B cell (primary cell): Measurements from ENCODE around the gene RPS10. TPM values are rescaled to one million over a fixed set of nuclear protein-coding genes. Genes with fewer than 3 reads are reported as not detected.
A peak's percentile ranks its signal among the peaks of the same experiment; 100 is the strongest.

Experiments used
- ATAC-seq: fragments of 200-7000 bp; cut with Tn5 transposase; one replicate; pipeline ENCODE4 v1.10.0; 2021; ENCODE audit warnings: low read depth, mild to moderate bottlenecking, moderate number of reproducible peaks, moderate library complexity
- CTCF ChIA-PET: fragments of 350-600 bp; sonication (Branson Sonifier 250); formaldehyde crosslinking; loops from one replicate; lab custom pipeline; 2021; ENCODE audit warnings: antibody characterized with exemption, inconsistent platforms; lab: Charles Lee
- POLR2A ChIA-PET: fragments of 350-600 bp; sonication (Branson Sonifier 250); formaldehyde crosslinking; loops from one replicate; lab custom pipeline; 2021; ENCODE audit warnings: antibody characterized with exemption; lab: Charles Lee
- DNase-seq: peaks from one replicate; pipeline ENCODE4 v3.0.0; 2013
- H2AFZ ChIP-seq: 2 replicates; pipeline ENCODE4 v1.6.1; 2012; ENCODE audit warnings: mild to moderate bottlenecking, low read depth, low read length; ENCODE audit not compliant: insufficient read depth, poor library complexity, severe bottlenecking
- H3K27ac ChIP-seq, 2 donors: 1 replicate in 1 of 2; 2 replicates in 1 of 2; pipeline ENCODE4 v1.5.1; 2012 to 2013; ENCODE audit warnings: low read length in 2 of 2, mild to moderate bottlenecking in 2 of 2, moderate library complexity in 1 of 2
- H3K27me3 ChIP-seq, 4 experiments: fragments of 200-600 bp in 1 of 4; sonication (generic) in 1 of 4; replicated peaks in 1 of 4; 1 replicate in 2 of 4; 2 replicates in 2 of 4; pipeline versions ENCODE4 v1.6.1 to v1.7.0; 2013 to 2016; ENCODE audit warnings: low read length in 3 of 4, mild to moderate bottlenecking in 2 of 4, mixed read lengths in 1 of 4, moderate library complexity in 1 of 4; ENCODE audit not compliant: insufficient read depth in 4 of 4, control insufficient read depth in 3 of 4; ENCODE audit errors: control extremely low read depth in 1 of 4
- H3K36me3 ChIP-seq, 2 experiments: replicated peaks in 1 of 2; 1 replicate in 1 of 2; 2 replicates in 1 of 2; pipeline versions ENCODE4 v1.6.1 to v1.7.1; 2013; ENCODE audit warnings: low read length in 1 of 2; ENCODE audit not compliant: insufficient read depth in 2 of 2, control insufficient read depth in 1 of 2; ENCODE audit errors: control extremely low read depth in 1 of 2, extremely low read depth in 1 of 2
- H3K4me1 ChIP-seq, 2 donors: fragments of 200-600 bp in 1 of 2; sonication (generic) in 1 of 2; 1 replicate in 1 of 2; 2 replicates in 1 of 2; pipeline versions ENCODE4 v1.5.1 to v1.6.1; 2013 to 2017; ENCODE audit warnings: low read length in 2 of 2; ENCODE audit not compliant: control insufficient read depth in 2 of 2, insufficient read depth in 2 of 2
- H3K4me2 ChIP-seq: replicated peaks from 2 replicates; pipeline ENCODE3; 2012; ENCODE audit warnings: mild to moderate bottlenecking, low read depth, low read length; ENCODE audit not compliant: poor library complexity, severe bottlenecking
- H3K4me3 ChIP-seq, 5 experiments: fragments of 200-600 bp in 1 of 5; sonication (generic) in 1 of 5; 1 replicate in 3 of 5; 2 replicates in 2 of 5; pipeline versions ENCODE4 v1.5.1 to v1.7.0; 2011 to 2016; ENCODE audit warnings: low read length in 4 of 5, mild to moderate bottlenecking in 4 of 5, low read depth in 2 of 5, control low read depth in 1 of 5, moderate library complexity in 1 of 5; ENCODE audit not compliant: insufficient read depth in 1 of 5; ENCODE audit errors: control extremely low read depth in 1 of 5, extremely low read depth in 1 of 5
- H3K79me2 ChIP-seq: fragments of 200-600 bp; sonication (generic); one replicate; pipeline ENCODE4 v1.6.0; 2016; ENCODE audit warnings: low read length; ENCODE audit not compliant: control insufficient read depth, insufficient read depth
- H3K9ac ChIP-seq: fragments of 200-600 bp; sonication (generic); 2 replicates; pipeline ENCODE4 v1.6.1; 2017; ENCODE audit warnings: mild to moderate bottlenecking, low read length, moderate library complexity
- H3K9me3 ChIP-seq, 3 donors: one replicate each; pipeline versions ENCODE4 v1.6.1 to v1.7.1; 2013; ENCODE audit warnings: low read length in 2 of 3; ENCODE audit not compliant: control insufficient read depth in 2 of 3, insufficient read depth in 1 of 3; ENCODE audit errors: control extremely low read depth in 1 of 3
- H4K20me1 ChIP-seq: 2 replicates; pipeline ENCODE4 v1.6.0; 2012; ENCODE audit warnings: mild to moderate bottlenecking, low read length; ENCODE audit not compliant: insufficient read depth, control insufficient read depth, poor library complexity, severe bottlenecking
- H3K27ac Mint-ChIP-seq: one replicate; pipeline ENCODE4 v1.8.0; 2021; ENCODE audit warnings: mixed read lengths
- H3K27me3 Mint-ChIP-seq: one replicate; pipeline ENCODE4 v1.8.0; 2021; ENCODE audit warnings: mixed read lengths
- H3K4me1 Mint-ChIP-seq: one replicate; pipeline ENCODE4 v1.8.0; 2021; ENCODE audit warnings: mixed read lengths
- H3K4me3 Mint-ChIP-seq: one replicate; pipeline ENCODE4 v1.8.0; 2021; ENCODE audit warnings: mixed read lengths
- H3K9me3 Mint-ChIP-seq: one replicate; pipeline ENCODE4 v1.8.0; 2022; ENCODE audit warnings: mixed read lengths; ENCODE audit not compliant: insufficient read depth
- CTCF ChIP-seq: fragments of 200-600 bp; IDR thresholded peaks from one replicate; pipeline ENCODE4 v1.8.0; 2022; ENCODE audit warnings: antibody characterized with exemption, mild to moderate bottlenecking
- EZH2 ChIP-seq: IDR thresholded peaks from 2 replicates; pipeline ENCODE4 v1.6.1; 2012; ENCODE audit warnings: borderline replicate concordance, low read depth, mild to moderate bottlenecking, moderate library complexity, low read length; ENCODE audit not compliant: insufficient read depth, poor library complexity, severe bottlenecking
- WGBS: methylation state at CpG from one replicate; pipeline ENCODE4 v1.1.5; 2013; ENCODE audit warnings: missing lambda C conversion rate; ENCODE audit not compliant: insufficient coverage; 5-methylcytosine and 5-hydroxymethylcytosine counted together
- intact Hi-C: fragments of 100-400 bp; cut with micrococcal nuclease; formaldehyde crosslinking; loops from one replicate; pipeline ENCODE4 v1.10.0; 2022
- polyA plus RNA-seq: library from polyadenylated mRNA; depleted of rRNA; stranded (reverse); fragments of >200 nt; gene quantifications from 2 replicates; pipeline ENCODE4 v1.2.3, GENCODE V29; 2012
- total RNA-seq, 2 donors: library from RNA; stranded (reverse); fragments of 120-200 nt in 1 of 2; gene quantifications; 1 replicate in 1 of 2; 2 replicates in 1 of 2; pipeline versions ENCODE4 v1.2.3 to v1.2.4, GENCODE V29; 2013 to 2022

Gene RPS10
- total and polyA plus RNA-seq, 2 donors (not counting 1 experiment from before 2014, with no cell fraction given): 2,707 to 6,226 TPM

- no peak for DNase-seq
- H3K27me3 Mint-ChIP-seq: no peaks in the 10 kb centered on the region
- no peak overlapping the region for H3K4me3 ChIP-seq
- H2AFZ ChIP-seq: no peak overlapping the region
- CTCF ChIA-PET: interaction anchor here (2.8 to 9.2 kb wide), 8 partner anchors 8 to 254 kb away, joined by 14 to 261 read pairs (median 54); partner anchors contain the start of genes HMGA1, NUDT3, RPS10 and SMIM29
- 89% methylated on average over 7 of the region's 7 CpGs for WGBS
- peak overlapping the region; percentile 2 for H3K27ac Mint-ChIP-seq
- TF ChIP-seq CTCF: no peak
- TF ChIP-seq EZH2: no peak
- intact Hi-C loops: no loop called here
- H3K4me2 ChIP-seq: no peak overlapping the region
- no peak overlapping the region for H3K4me3 Mint-ChIP-seq
- H3K79me2 ChIP-seq: peaks cover 4% of the 10 kb centered on the region
- POLR2A ChIA-PET: interaction anchor here (0.6 kb wide), 2 partner anchors 12 to 203 kb away, joined by 4 to 8 read pairs; no protein-coding TSS in a partner anchor
- H3K4me1 ChIP-seq: peaks cover 0 to 4% of the 10 kb centered on the region in 2 donors
- no peaks in the 10 kb centered on the region for H3K9me3 Mint-ChIP-seq
- peaks cover 35% of the 10 kb centered on the region for H4K20me1 ChIP-seq
- H3K4me1 Mint-ChIP-seq: peaks cover 4% of the 10 kb centered on the region
- H3K36me3 ChIP-seq: peaks cover 3 to 50% of the 10 kb centered on the region in 2 experiments
- H3K9ac ChIP-seq: no peak overlapping the region
- no peak for ATAC-seq
- H3K9me3 ChIP-seq: no peaks in the 10 kb centered on the region
- H3K27me3 ChIP-seq: no peaks in the 10 kb centered on the region
- no peak overlapping the region for H3K27ac ChIP-seq
These were observed 8.9 kb downstream of the RPS10 start for GRCh38 chr6:34416877-34417371.
